Activated CD4-positive, alpha-beta T cell treated with anti-CD3 and anti-CD28 coated beads, Interleukin-2, amount 50 U/mL, for 16 hours (primary cell): ENCODE results near the gene RNU2-63P.
A peak's percentile ranks its signal among the peaks of the same experiment; 100 is the strongest.
"Not testable (repeated sequence)": the region's sequence is repeated elsewhere in the genome, so short reads cannot be mapped to it uniquely, and the experiment has no call there.

ENCODE experiments used
- DNase-seq: peaks from one replicate; pipeline ENCODE4 v3.0.0-alpha.2; 2020

RNU2-63P gene

DNA sequence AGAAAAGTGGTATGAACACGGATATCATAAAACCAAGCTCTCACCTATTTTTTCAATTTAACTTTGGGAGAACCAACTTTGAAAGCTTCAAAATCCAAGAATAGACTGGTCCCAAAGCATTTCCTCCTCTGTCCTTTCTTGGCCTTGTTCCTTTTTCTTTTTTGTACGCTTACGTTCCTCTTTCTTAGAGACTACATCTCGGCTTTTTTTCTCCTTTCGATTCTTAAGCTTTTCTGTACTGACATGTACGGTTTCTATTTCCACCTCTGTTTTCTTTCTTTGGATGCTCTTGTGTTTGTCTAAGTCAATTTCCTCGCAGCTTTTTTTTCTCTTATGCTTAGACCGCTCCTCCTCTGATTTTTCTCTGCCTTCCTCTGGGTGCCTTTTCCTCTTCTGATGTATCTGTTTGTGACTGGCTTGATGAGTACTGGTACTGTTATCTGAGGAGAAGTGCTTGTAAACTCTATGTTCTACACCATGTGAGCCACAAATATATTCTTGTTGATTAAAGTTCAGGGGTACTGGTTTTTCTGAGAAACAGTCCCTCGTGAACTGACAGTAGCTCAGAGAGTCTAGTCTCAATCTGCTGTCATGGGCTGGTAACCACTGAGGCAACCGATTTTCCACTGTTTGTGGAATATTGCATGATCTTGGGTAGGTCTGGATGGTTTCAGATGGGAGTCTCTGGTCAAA lies 11.5 kb upstream of the RNU2-63P start:
- no peak for DNase-seq

DNA sequence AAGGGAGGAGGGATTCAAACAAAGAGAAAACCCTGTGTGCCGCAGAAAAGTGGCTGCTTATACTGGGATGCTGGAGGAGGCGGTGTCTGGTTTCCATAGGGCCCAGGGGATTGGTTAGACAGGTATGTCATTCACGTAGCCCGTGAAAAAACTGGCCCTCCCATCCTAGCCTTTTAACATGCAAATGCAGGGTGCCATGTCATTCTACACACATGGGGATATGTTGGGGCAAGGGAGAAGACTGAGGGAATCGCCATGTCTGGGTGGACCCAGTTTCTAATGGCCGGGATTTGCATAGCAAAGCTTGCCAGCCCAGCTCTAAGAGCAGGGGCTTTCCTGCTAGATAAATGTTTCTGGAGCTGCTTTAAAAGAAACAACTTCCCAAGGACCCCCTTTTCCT lies 8.2 kb upstream of the RNU2-63P start:
- DNase-seq = no peak

DNA sequence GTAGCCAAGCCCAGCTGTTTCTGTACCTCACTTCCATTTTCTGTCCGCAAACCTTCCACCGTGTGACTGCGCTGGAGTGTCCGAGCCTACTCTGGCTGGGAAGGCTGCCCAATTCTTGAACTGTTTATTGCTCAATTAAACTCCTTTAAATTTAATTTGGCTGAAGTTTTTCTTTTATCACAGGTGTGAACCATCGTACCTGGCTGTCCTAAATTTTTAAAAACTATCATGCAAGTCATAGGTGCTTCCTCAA lies 6.2 kb upstream of the RNU2-63P start:
- DNase-seq = no peak

DNA sequence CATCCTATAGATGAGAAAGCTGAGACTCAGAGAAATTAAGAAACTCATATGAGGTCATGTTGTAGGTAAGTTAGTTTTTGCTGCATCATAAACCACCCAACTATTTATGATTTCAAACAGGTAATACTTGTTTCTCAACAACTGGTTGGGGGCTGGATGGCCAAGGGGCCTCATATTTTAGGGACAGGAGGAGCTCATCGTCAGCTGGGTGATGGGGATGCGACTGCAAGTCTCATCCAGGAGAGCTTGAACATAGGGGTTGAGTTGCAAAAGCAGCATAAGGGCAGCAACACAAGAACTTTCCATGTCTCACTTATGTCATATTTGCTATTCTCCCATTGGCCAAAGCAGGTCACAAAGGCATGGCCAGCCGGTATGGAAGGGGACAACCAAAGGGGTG lies 3.6 kb upstream of the RNU2-63P start:
- no peak for DNase-seq

DNA sequence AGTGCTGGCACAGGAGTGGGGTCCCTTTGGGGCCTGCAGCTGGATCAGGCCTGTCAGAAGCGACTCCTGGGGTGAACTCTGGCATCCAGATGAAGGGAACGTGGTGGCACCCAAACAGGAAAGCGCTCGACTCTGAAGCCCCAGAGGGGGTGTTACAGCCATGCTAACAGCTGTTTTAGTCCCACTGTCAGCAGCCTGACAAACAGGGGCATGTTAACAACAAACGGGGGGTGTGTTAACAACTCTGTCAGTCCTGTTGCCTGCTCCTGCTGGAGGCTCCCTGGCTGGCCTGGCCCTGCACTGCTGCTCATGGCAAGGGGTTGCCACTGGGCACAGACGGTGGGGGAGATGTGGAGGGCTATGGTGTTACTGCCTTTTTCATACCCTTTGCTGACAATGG lies 2.6 kb upstream of the RNU2-63P start:
- DNase-seq = no peak

DNA sequence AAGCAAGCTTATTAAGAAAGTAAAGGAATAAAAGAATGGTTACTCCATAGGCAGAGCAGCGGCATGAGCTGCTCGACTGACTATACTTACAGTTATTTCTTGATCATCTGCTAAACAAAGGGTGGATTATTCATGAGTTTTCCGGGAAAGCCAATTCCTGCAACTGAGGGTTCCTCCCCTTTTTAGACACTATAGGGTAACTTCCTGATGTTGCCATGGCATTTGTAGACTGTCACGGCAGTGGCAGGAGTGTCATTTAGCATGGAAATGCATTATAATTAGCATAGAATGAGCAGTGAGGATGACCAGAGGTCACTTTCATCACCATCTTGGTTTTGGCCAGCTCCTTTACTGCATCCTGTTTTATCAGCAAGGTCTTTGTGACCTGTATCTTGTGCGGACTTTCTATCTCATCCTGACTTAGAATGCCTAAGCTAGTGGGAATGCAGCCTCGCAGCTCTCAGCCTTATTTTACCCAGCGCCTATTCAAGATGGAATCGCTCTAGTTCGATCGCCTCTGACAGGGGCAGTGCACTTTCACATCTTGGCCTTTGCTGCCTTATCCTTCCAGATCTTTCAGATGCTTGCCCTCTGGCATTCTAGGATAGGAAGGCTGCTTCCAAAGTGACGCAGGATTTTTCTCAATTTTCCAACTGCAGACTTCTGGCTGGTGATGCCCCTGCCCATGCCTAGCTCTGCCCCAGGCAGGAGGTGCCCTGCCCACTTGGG lies 1.9 kb upstream of the RNU2-63P start:
- DNase-seq = not testable (repeated sequence)

DNA sequence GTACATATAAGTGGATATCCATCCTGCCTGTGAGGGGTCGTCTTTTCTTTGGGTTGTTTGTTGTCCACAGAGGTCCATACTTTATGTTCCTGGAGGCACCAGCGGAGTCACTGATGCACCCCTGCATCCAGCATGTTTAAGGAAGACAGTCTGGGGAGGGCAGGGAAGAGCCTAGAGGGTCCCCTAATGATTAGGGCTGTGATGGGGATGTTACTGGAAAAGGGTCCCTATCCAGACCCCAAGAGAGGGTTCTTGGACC lies 1.4 kb upstream of the RNU2-63P start:
- not testable (repeated sequence) for DNase-seq

DNA sequence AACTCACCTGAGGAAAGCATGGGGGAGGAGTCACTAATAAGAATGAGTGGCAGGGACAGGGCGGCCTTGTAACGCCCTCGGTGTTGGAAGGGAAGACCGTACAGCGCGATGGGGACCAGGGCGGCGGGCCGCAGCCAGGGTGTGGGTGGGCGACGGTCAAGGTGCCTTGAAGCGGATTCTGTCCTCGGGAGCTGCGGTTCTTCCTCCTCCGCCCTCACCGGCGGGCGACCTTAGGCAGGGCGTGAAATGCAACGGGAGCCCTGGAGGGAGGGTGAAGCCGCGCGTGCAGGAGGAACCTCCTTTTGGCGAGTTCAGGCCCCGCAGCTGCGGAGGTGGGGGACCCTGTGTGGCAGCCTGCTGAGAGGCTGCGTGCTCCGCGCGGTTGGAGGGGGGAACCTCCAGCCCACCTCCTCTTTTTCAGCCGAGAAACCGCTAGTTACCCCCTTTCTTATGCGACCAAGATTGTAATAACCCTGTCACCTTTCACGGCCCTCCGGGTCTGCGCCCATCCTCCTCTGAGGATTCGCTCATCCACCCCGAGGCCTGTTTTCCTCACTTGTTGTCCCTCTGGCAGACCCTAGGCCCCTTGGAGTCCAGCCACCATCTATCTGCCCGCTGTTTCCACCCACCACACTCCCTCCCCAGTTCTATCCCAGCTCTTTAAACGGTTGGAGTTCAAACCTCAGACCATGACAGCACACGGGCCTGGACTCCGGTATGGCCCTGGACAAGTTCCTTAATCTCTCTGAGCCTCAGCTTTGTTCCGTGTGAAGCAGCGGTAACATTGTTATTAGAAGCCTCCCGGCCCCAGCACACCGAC lies 823 bp upstream of the RNU2-63P start:
- peak; percentile 63 for DNase-seq

DNA sequence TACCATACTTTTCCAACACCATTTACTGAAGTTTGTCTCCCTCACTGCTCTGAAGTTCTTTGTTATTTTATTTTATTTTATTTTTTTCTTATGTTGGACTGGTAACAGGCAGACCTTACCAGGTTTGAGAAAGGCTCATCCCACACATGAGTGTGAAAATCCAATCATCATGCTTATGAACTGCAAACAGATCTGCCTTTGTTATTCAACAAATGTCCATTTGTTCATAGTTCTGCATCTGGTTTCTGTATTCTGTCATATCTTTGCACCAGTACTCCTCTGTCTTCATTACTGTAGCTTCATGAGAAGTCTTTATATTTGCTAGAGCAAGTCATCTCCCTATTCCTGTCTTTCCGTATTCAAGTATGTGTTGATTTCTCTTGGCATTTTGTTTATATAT lies 5.3 kb downstream of the RNU2-63P start:
- DNase-seq = no peak

DNA sequence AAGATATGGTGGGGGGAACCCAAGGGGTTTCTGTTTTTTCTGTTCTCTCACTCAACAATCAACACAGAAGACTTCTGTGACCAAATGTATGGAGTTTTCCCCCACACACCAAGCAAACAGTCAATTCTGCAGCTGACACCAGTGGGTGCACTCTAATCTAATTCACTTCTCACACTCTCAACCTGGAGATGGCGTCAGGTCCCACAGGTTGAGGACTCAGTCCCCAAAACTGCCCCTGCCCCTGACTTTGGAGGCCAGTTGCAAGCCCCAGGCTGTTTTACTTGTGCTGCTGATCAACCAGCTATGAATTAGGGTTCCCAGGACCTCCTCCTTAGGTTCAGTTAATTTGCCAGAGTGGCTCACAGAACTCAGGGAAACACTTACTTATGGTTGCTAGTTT lies 6.2 kb downstream of the RNU2-63P start:
- no peak for DNase-seq

DNA sequence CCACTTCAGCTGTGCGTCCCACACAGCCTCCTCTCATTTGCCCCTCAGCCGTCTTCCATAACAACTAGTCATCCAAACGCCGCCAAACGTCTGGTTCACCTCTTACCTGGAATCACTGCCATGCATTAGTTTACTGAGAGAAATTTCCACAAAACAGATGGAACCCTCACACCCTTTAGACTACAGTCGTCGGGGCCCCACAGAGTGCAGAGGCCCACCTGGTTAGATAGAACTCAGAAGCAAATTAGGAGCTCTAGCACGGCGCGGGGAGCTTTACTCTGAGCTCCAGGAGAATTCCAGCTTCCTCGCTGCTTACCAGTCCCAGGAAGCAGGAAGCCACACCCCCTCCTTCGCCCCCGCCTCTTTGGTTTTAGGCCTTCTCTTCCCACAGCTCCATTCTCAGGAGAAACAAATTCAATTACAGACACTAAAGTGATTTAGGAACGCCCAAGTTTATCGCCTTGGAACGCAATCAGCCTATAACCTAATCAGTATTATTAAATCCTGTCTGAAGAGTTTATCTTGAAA lies 9.4 kb downstream of the RNU2-63P start:
- DNase-seq = no peak

DNA sequence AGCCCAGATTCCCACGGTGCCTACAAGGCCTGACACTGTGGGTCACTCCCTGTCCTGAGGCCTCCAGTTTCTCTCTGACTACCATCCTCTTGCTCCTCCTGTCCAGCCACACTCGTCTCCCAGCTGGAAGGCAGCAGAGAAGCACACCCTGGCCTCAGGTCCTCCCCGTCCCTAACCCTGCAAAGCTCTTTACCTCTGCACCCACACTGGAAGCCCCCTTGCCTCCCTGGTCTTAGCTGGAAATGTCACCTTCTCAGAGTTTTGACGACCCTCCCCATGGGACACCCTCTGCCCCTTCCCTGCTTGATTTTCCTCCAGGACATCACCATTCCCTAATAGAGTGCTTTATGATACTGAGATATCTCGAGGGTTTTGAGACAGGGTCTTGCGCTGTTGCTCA lies 10.6 kb downstream of the RNU2-63P start:
- DNase-seq = no peak

DNA sequence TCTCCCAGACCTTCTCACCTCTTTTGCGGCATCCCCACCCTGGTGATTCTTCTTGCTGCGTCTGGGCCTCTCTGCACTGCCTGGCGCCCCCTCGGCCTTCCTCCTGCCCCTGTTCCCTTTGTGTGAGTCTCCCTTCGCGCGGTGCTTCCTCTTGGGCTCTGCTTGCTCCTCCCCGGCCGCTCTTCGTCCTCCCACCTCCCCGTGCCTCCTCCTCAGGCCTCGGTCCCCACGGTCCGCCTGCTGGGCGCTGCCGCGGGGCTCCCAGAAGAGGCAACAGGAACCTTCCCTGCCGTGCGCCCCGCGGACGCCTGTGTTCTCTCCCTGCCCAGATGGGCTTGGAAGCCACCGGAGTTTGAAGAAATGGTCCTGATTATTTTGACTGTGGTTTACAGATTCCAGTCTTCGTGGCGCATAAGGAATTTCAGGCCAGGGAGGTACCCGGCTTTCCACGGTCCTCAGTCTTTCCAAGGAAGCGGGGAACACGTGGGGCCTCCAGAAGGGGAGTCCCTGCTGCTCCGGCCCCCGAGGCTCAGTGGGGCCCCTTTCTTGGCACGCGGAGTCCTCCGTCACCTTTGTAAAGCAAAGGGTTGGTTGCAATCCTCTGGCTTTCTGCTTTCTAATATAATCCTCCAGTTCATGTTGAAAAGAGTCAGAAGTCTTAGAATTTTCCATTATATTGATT lies 13.1 kb downstream of the RNU2-63P start:
- no peak for DNase-seq

DNA sequence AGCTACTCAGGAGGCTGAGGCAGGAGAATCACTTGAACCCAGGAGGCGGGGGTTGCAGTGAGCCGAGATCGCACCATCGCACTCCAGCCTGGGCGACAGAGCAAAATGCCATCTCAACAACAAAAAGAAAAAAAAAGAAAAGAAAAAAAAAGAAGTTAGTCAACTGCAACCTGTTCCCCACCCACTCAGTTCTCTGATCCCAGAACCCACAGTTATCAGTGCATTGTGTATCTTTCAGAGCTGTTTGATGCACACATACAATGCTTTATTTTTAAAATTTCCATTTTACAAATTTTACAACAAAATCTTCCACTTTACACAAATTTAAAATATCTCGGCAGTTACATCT lies 14.0 kb downstream of the RNU2-63P start:
- DNase-seq = no peak

DNA sequence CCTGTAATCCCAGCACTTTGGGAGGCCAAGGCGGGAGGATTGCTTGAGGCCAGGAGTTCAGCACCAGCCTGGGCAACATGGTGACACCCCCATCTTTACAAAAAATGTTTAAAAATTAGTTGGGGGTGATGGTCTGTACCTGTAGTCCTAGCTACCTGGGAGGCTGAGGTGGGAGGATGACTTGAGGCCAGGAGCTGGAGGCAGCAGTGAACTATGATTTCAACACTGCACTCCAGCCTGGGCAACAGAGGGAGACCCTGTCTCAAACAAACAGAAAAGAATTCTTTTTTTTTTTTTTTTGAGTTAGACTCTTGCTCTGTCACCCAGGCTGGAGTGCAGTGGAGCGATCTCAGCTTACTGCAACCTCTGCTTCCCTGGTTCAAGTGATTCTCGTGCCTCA lies 15.9 kb downstream of the RNU2-63P start:
- not testable (repeated sequence) for DNase-seq

DNA sequence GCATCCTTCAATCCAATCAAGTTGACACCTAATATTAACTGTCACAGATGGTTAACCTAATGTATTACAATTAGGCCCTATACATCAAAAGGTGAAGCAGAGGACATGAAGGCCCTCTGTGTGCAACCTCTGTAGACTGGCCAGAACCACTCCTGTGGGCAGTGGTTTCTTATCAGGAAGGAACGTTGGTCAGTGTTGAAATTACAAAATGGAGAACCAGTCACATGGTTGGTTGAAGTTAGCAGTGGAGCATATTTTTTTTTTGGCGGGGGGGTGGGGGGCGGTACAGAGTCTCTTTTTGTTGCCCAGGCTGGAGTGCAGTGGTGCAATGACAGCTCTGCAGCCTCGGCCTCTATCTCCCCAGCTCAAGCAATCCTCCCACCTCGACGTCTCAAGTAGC lies 19.8 kb downstream of the RNU2-63P start:
- DNase-seq = no peak

DNA sequence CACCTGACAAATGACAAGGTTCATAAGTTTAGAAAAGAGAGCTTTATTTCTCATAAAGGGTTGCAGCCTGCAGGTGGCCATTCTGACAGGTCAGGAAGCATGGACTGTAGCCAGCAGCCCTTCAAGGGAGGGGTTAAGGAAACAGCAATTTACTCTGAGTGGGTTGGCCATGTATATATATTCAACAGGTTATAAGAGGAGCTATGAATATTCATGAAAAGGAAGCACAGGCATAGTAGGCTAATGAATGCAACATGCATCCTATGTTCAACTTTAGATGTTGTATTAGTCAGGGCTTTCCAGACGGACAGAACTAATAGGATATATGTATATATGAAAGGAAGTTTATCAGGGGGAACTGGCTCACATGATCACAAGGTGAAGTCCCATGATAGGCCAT lies 20.6 kb downstream of the RNU2-63P start:
- no peak for DNase-seq

DNA sequence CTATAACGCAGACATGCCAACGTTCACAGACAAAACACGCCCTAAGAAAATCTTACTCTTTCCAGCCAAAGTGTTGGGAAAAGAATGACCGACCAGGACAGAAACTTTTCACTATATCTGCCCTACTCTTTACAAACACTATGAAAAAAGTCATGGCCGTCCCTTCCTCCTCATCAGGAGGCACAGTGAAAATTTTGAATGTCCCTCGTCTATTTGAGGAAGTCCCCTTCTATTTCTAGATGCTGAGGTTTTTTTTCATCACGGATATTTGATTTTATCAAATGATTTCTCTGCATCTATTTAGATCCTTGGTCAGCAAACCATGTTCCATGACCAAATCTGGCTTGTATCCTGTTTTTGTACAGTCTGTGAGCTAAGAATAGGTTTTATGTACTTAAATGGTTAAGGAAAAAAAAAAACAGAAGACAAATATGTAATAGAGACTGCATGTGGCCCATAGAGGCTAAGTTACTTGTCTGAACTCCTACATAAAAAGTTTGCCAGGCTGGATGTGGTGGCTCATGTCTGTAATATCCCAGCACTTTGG lies 22.0 kb downstream of the RNU2-63P start:
- DNase-seq = not testable (repeated sequence)

DNA sequence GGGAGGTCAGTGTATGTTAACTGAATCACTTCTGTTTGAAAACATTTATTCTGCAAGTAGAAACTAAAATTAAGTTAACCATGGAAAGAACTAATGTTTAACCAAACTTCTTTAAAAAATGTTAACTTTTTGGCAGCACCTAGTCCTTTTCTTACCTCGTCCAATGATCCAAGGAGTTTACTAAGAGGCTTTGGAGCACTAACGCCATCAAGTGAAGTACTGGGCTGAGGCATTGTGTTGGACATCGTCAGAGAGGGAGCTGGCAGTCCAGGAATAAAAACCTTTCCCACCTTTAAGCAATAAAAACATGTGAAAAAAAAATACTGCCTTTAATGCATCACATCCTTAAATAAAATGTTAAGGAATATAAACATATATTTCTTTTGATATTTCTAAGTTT lies 23.8 kb downstream of the RNU2-63P start:
- DNase-seq = not testable (repeated sequence)

DNA sequence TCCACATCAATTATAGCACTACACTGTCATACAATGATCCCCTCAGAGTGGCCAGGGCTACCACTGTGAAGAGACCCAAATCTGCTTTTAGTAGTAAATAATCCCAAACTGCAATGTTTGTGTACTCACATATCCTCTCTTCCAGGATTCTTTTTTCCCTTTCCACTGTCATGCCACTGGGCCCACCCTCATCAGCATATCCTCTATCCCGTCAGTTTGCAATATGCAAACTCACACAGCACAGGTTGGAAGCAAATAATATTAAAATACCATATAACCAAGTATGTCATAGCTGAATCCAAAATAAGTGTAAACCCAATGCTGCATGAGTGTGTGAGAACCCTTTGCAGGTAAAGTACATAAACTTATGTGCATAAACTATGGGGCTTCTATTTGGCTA lies 28.9 kb downstream of the RNU2-63P start:
- DNase-seq = not testable (repeated sequence)

DNA sequence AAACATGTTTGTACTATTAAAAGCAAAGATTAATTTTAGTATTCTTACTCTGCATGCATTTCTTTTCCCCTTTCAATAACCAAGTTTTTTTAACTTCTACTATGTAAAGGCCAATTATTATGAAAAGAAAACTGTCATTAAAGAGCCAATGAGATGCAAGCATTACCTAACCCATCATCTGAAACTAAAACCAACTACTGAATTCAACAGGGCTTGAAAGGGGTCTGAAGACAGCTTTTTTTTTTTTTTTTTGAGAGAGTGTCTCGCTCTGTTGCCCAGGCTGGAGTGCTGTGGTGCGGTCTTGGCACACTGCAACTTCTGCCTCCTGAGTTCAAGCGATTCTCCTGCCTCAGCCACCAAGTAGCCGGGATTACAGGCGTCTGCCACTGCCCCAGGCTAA lies 30.4 kb downstream of the RNU2-63P start:
- DNase-seq = not testable (repeated sequence)

DNA sequence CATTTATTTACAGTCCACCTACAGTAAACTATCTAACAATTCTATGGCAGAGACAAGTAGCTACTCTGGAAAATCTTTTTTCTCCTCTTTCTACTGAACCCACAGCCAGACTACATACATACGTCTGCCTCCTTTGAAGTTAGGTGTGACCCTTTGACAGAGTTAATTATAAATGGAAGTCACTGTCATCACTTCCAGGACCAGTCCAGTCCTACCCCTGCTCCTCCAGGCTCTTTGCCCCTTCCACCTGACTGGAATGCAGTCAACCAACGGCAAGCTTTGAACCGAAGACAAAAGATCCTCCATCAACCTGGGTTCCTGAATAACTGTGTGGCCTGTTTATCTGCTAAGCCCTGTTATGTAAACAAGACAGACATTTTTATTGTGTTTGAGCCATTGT lies 35.2 kb downstream of the RNU2-63P start:
- not testable (repeated sequence) for DNase-seq

DNA sequence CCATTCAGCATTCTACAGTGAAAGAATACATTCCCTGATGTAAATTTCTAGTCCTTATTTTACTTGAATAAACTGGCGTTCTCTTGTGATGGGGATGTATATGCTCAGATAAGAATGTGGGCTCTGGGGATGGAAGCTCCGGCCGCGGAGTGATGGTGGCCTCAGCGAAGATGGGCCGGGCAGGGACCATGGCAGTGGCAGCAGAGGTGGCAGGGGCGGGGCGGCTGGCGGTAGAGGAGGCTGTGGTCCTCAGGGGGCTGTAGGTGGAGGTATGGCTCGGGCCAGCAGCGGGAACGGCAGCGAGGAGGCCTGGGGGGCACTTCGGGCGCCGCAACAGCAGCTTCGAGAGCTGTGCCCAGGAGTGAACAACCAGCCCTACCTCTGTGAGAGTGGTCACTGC lies 44.0 kb downstream of the RNU2-63P start:
- not testable (repeated sequence) for DNase-seq
